T-cell (primary cell): ENCODE results near the gene GYS1. TPM values are rescaled to one million over a fixed set of nuclear protein-coding genes. Genes with fewer than 3 reads are reported as not detected.

ENCODE experiments used
- ATAC-seq, 4 experiments: fragments of 200-7000 bp in 3 of 4; fragments of 150-1000 bp in 1 of 4; cut with Tn5 transposase; replicated peaks in 1 of 4; 1 replicate in 3 of 4; 2 replicates in 1 of 4; pipeline ENCODE4 v1.10.0; 2021; ENCODE audit warnings: moderate library complexity in 3 of 4, mild to moderate bottlenecking in 2 of 4, moderate number of reproducible peaks in 1 of 4
- CTCF ChIA-PET, 2 donors: fragments of 300-600 bp; sonication (Branson Sonifier 250); formaldehyde crosslinking; loops; one replicate each; lab custom pipeline; 2022; ENCODE audit warnings: antibody characterized with exemption in 2 of 2; lab: Charles Lee
- POLR2A ChIA-PET, 2 donors: fragments of 300-600 bp; sonication (Branson Sonifier 250); formaldehyde crosslinking; loops; one replicate each; lab custom pipeline; 2022; ENCODE audit warnings: antibody characterized with exemption in 2 of 2; lab: Charles Lee
- DNase-seq, 35 experiments: peaks; one replicate each; pipeline versions ENCODE4 v3.0.0 to v3.0.0-alpha.2; 2013 to 2023
- H3K27ac ChIP-seq: one replicate; pipeline ENCODE4 v1.5.1; 2013; ENCODE audit warnings: low read length
- H3K27me3 ChIP-seq, 2 experiments: replicated peaks in 1 of 2; 1 replicate in 1 of 2; 2 replicates in 1 of 2; pipeline versions ENCODE4 v1.6.1 to v1.7.0; 2013; ENCODE audit warnings: low read length in 1 of 2, mixed read lengths in 1 of 2; ENCODE audit not compliant: control insufficient read depth in 2 of 2, insufficient read depth in 2 of 2; ENCODE audit errors: extremely low read depth in 1 of 2
- H3K36me3 ChIP-seq, 2 donors: 1 replicate in 1 of 2; 2 replicates in 1 of 2; pipeline versions ENCODE4 v1.6.1 to v1.7.0; 2013; ENCODE audit warnings: low read length in 1 of 2; ENCODE audit not compliant: control insufficient read depth in 2 of 2, insufficient read depth in 1 of 2; ENCODE audit errors: extremely low read depth in 1 of 2
- H3K4me1 ChIP-seq, 2 experiments: 1 replicate in 1 of 2; 2 replicates in 1 of 2; pipeline versions ENCODE4 v1.6.1 to v1.7.0; 2013; ENCODE audit warnings: low read length in 2 of 2, mixed read lengths in 1 of 2; ENCODE audit not compliant: insufficient read depth in 2 of 2, control insufficient read depth in 1 of 2; ENCODE audit errors: extremely low read depth in 1 of 2
- H3K4me3 ChIP-seq, 2 donors: 1 replicate in 1 of 2; 2 replicates in 1 of 2; pipeline versions ENCODE4 v1.5.1 to v1.7.0; 2013; ENCODE audit warnings: mild to moderate bottlenecking in 2 of 2, low read length in 1 of 2, moderate library complexity in 1 of 2; ENCODE audit not compliant: control insufficient read depth in 1 of 2; ENCODE audit errors: extremely low read depth in 1 of 2
- H3K9me3 ChIP-seq: 2 replicates; pipeline ENCODE4 v1.7.0; 2013
- H3K27ac Mint-ChIP-seq, 2 donors: one replicate each; pipeline ENCODE4 v1.8.0; 2020 to 2021; ENCODE audit warnings: mild to moderate bottlenecking in 2 of 2, mixed read lengths in 2 of 2
- H3K27me3 Mint-ChIP-seq, 2 donors: one replicate each; pipeline ENCODE4 v1.8.0; 2021 to 2022; ENCODE audit warnings: mixed read lengths in 2 of 2
- H3K36me3 Mint-ChIP-seq: one replicate; pipeline ENCODE4 v1.8.0; 2021; ENCODE audit warnings: mixed read lengths
- H3K4me1 Mint-ChIP-seq, 3 donors: one replicate each; pipeline ENCODE4 v1.8.0; 2020 to 2022; ENCODE audit warnings: mixed read lengths in 3 of 3, mild to moderate bottlenecking in 1 of 3
- H3K4me3 Mint-ChIP-seq, 3 donors: one replicate each; pipeline ENCODE4 v1.8.0; 2020 to 2022; ENCODE audit warnings: mild to moderate bottlenecking in 3 of 3, mixed read lengths in 3 of 3, moderate library complexity in 3 of 3
- H3K9me3 Mint-ChIP-seq, 3 donors: one replicate each; pipeline ENCODE4 v1.8.0; 2020 to 2022; ENCODE audit warnings: mixed read lengths in 3 of 3
- WGBS: methylation state at CpG from one replicate; pipeline ENCODE4 v1.1.5; 2013; ENCODE audit warnings: missing lambda C conversion rate; ENCODE audit not compliant: insufficient coverage; 5-methylcytosine and 5-hydroxymethylcytosine counted together
- total RNA-seq, 35 experiments: library from RNA in 6 of 35; stranded (reverse) in 6 of 35; fragments of 120-200 nt in 1 of 35; gene quantifications; one replicate each; pipeline versions ENCODE4 v1.2.1 to v1.2.4 and lab custom pipeline; 2013 to 2026

Gene GYS1
- total RNA-seq, 5 donors from 2014 or later (not counting 1 experiment from before 2014, with no cell fraction given), result 28.1 to 58.9 (median 52.4) TPM

GRCh38 chr19:48961051-48961649 is 32.0 kb downstream of the GYS1 start:
- ChIA-PET CTCF (interaction anchor here in 1 of 2 donors (0.6 kb wide), 1 partner anchor 28 kb away, joined by 7 read pairs; no protein-coding TSS in a partner anchor), POLR2A (interaction anchor here in 1 of 2 donors (0.6 kb wide), 1 partner anchor 303 kb away, joined by 3 read pairs; no protein-coding TSS in a partner anchor)
- 83% methylated on average over 10 of the region's 19 CpGs for WGBS
- H3K9me3 ChIP-seq, result no peaks in the 10 kb centered on the region
- no peak overlapping the region for H3K4me3 ChIP-seq
- H3K27ac Mint-ChIP-seq, result peak overlapping the region; percentile 78 to 85
- H3K27me3 ChIP-seq, result no peaks in the 10 kb centered on the region
- ATAC-seq (no peak), DNase-seq (no peak)
- no peaks in the 10 kb centered on the region for H3K9me3 Mint-ChIP-seq
- peaks cover 4 to 6% of the 10 kb centered on the region in 2 donors for H3K36me3 ChIP-seq
- peak overlapping the region in 1 of 3 donors; percentile 32 for H3K4me3 Mint-ChIP-seq
- H3K4me1 Mint-ChIP-seq, result peaks cover 52 to 73% (median 70%) of the 10 kb centered on the region in 3 donors
- no peak overlapping the region for H3K27ac ChIP-seq
- peaks cover 21 to 63% of the 10 kb centered on the region in 2 experiments for H3K4me1 ChIP-seq
- H3K27me3 Mint-ChIP-seq, result no peaks in the 10 kb centered on the region
- H3K36me3 Mint-ChIP-seq, result peaks cover 20% of the 10 kb centered on the region

GRCh38 chr19:48959341-48960239 is 33.5 kb downstream of the GYS1 start:
- H3K4me1 ChIP-seq, result peaks cover 20 to 68% of the 10 kb centered on the region in 2 experiments
- ATAC-seq, result no peak
- peaks cover 17% of the 10 kb centered on the region for H3K36me3 Mint-ChIP-seq

GRCh38 chr19:48958006-48958405 is 35.1 kb downstream of the GYS1 start:
- Mint-ChIP-seq H3K36me3 (peaks cover 17% of the 10 kb centered on the region), H3K4me1 (peaks cover 41 to 56% (median 55%) of the 10 kb centered on the region in 3 donors), H3K27ac (peak overlapping the region in 1 of 2 donors; percentile 16), H3K9me3 (no peaks in the 10 kb centered on the region), H3K4me3 (peak overlapping the region in 2 of 3 donors; percentile 17 to 24), H3K27me3 (no peaks in the 10 kb centered on the region)
- no peak for ATAC-seq
- Histone ChIP-seq H3K27me3 (no peaks in the 10 kb centered on the region), H3K36me3 (peaks cover 5% of the 10 kb centered on the region in 2 donors), H3K4me3 (no peak overlapping the region), H3K4me1 (peaks cover 11 to 57% of the 10 kb centered on the region in 2 experiments), H3K27ac (no peak overlapping the region), H3K9me3 (no peaks in the 10 kb centered on the region)
- POLR2A ChIA-PET, result no interaction called here
- WGBS, result 100% methylated on average over 3 of the region's 8 CpGs
- CTCF ChIA-PET, result no interaction called here
- DNase-seq, result no peak

More at GRCh38 chr19:48959341-48960239, 33.5 kb downstream of the GYS1 start:
- no peak overlapping the region for H3K27ac Mint-ChIP-seq
- Histone ChIP-seq H3K4me3 (no peak overlapping the region), H3K36me3 (peaks cover 5% of the 10 kb centered on the region in 2 donors), H3K27me3 (no peaks in the 10 kb centered on the region), H3K27ac (no peak overlapping the region), H3K9me3 (no peaks in the 10 kb centered on the region)
- DNase-seq, result no peak
- no peaks in the 10 kb centered on the region for H3K9me3 Mint-ChIP-seq
- ChIA-PET POLR2A (interaction anchor here in 1 of 2 donors (0.7 kb wide), 1 partner anchor 11 kb away, joined by 11 read pairs; no protein-coding TSS in a partner anchor), CTCF (interaction anchor here (0.6 to 0.7 kb wide), 3 partner anchors 117 to 1105 kb away, joined by 3 to 6 read pairs (median 3); no protein-coding TSS in a partner anchor)
- WGBS, result 100% methylated on average over 1 of the region's 16 CpGs
- H3K4me1 Mint-ChIP-seq, result peaks cover 52 to 68% (median 68%) of the 10 kb centered on the region in 3 donors
- no peaks in the 10 kb centered on the region for H3K27me3 Mint-ChIP-seq
- no peak overlapping the region for H3K4me3 Mint-ChIP-seq

DNA sequence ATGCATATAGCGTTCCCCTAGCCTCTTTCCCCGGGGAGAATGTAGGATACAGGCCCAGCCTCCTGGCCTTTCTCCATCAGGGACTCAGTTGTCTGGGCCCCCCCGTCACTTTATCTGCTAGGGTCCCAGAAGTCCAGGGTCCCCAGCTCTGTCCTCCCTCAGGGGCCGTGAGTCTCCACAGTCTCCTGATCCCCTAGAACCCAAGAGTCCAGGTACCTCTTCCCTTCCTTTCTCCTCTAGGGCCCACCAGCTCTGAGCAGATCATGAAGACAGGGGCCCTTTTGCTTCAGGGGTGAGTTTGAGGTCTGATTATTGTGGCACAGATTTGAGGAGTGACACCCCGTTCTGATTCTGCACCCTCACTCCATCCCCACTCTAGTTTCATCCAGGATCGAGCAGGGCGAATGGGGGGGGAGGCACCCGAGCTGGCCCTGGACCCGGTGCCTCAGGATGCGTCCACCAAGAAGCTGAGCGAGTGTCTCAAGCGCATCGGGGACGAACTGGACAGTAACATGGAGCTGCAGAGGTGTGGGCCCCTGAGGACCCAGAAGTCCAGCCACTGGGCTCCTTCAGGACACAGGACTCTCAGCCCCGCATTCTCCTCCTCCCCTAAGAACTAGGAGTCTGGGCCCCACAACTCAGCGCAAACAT is 37.7 kb downstream of the GYS1 start:
- Histone ChIP-seq H3K4me3 (peak overlapping the region; percentile 93 to 100), H3K27ac (peak overlapping the region; percentile 83), H3K9me3 (no peaks in the 10 kb centered on the region), H3K36me3 (peaks cover 5% of the 10 kb centered on the region in 2 donors), H3K27me3 (no peaks in the 10 kb centered on the region), H3K4me1 (peaks cover 6 to 36% of the 10 kb centered on the region in 2 experiments)
- ATAC-seq (no peak), DNase-seq (no peak)
- WGBS, result 67% methylated on average over 14 of the region's 16 CpGs
- POLR2A ChIA-PET, result no interaction called here
- Mint-ChIP-seq H3K27me3 (no peaks in the 10 kb centered on the region), H3K4me3 (peak overlapping the region; percentile 85 to 92 (median 89)), H3K4me1 (peaks cover 26 to 34% (median 33%) of the 10 kb centered on the region in 3 donors), H3K36me3 (peaks cover 17% of the 10 kb centered on the region), H3K27ac (peak overlapping the region; percentile 82 to 86), H3K9me3 (no peaks in the 10 kb centered on the region)
- CTCF ChIA-PET, result interaction anchor here in 1 of 2 donors (1.2 to 2.1 kb wide), 2 partner anchors 15 to 22 kb away, joined by 3 to 8 read pairs; partner anchors contain the start of gene DHDH

- H3K27ac Mint-ChIP-seq, result peak within 1 kb of the TSS; percentile 93
- no peaks in the 10 kb centered on the region for H3K27me3 ChIP-seq
- ChIA-PET CTCF (interaction anchor here in 1 of 2 donors (0.6 to 2.1 kb wide), 3 partner anchors 16 to 165 kb away, joined by 3 to 8 read pairs (median 5); partner anchors contain the start of gene DHDH), POLR2A (interaction anchor here (0.6 to 0.7 kb wide), 3 partner anchors 11 to 229 kb away, joined by 3 to 5 read pairs (median 5); no protein-coding TSS in a partner anchor)
- H3K36me3 Mint-ChIP-seq, result peaks cover 17% of the 10 kb centered on the region
- H3K27ac ChIP-seq, result peak within 1 kb of the TSS; percentile 83
- DNase-seq (peak; percentile 45 to 89 (median 70)), ATAC-seq (peak; percentile 91 to 95 (median 92))
- under 1% methylated on average over 71 of the region's 71 CpGs for WGBS
- peak within 1 kb of the TSS; percentile 85 to 92 (median 89) for H3K4me3 Mint-ChIP-seq
- H3K4me1 ChIP-seq, result peaks cover 6 to 29% of the 10 kb centered on the region in 2 experiments
- H3K4me3 ChIP-seq, result peak within 1 kb of the TSS; percentile 93 to 100
- peaks cover 26 to 33% (median 32%) of the 10 kb centered on the region in 3 donors for H3K4me1 Mint-ChIP-seq
- H3K27me3 Mint-ChIP-seq, result no peaks in the 10 kb centered on the region
- H3K9me3 ChIP-seq, result no peaks in the 10 kb centered on the region
- H3K36me3 ChIP-seq, result peaks cover 5% of the 10 kb centered on the region in 2 donors
- no peaks in the 10 kb centered on the region for H3K9me3 Mint-ChIP-seq
These were observed 38.4 kb downstream of the GYS1 start, which contains the start of gene BAX for GRCh38 chr19:48954595-48955307. TSS of gene BAX (plus strand) at chr19:48954875. CDS start at chr19:48954929, 54 bp downstream.
